ENCODE data around the gene NXT1. TPM values are rescaled to one million over a fixed set of nuclear protein-coding genes. Genes with fewer than 3 reads are reported as not detected.
A peak's percentile ranks its signal among the peaks of the same experiment; 100 is the strongest.

The NXT1 gene
- total RNA-seq, 1 experiment from 2014 or later = 34.1 TPM

DNA sequence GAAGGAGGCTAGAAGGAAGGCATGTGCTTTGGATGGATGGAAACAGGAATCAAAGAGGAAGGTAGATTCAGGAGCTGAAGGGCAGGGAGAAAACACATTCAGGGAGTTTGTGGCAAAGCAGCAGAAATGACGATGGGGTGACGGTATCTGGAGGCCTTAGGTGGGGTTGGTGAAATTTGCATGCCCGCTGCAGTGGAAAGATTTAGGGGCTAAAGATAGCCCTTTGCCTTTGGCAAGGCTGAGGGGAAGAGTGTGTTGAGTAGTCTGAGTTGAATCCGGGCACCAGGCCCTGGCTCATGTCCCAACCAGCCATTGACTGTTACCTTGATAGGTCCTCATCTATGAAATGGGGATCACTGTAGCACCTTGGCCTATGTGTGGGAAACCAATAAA, 12.7 kb downstream of the NXT1 start:
- no peaks in the 10 kb centered on the region for H3K27me3 ChIP-seq (replicated peaks; ENCODE audit: control insufficient read depth, insufficient read depth, low read length)
- DNase-seq = no peak
- peak overlapping the region; percentile 64 for H3K4me3 ChIP-seq (ENCODE audit: low read depth, low read length)
- peak overlapping the region; percentile 71 for H3K4me3 Mint-ChIP-seq (ENCODE audit: unreplicated experiment)
- peaks cover 24% of the 10 kb centered on the region for H3K4me1 Mint-ChIP-seq (ENCODE audit: low read depth, unreplicated experiment)
- intact Hi-C loops (cut with micrococcal nuclease; ENCODE audit: unreplicated experiment) = loop anchor here (5.0 kb wide), 1 partner anchor 59 kb away; the partner anchor contains the start of gene NAPB
- no peaks in the 10 kb centered on the region for H3K9me3 ChIP-seq
- TF ChIP-seq, protein P1, sequence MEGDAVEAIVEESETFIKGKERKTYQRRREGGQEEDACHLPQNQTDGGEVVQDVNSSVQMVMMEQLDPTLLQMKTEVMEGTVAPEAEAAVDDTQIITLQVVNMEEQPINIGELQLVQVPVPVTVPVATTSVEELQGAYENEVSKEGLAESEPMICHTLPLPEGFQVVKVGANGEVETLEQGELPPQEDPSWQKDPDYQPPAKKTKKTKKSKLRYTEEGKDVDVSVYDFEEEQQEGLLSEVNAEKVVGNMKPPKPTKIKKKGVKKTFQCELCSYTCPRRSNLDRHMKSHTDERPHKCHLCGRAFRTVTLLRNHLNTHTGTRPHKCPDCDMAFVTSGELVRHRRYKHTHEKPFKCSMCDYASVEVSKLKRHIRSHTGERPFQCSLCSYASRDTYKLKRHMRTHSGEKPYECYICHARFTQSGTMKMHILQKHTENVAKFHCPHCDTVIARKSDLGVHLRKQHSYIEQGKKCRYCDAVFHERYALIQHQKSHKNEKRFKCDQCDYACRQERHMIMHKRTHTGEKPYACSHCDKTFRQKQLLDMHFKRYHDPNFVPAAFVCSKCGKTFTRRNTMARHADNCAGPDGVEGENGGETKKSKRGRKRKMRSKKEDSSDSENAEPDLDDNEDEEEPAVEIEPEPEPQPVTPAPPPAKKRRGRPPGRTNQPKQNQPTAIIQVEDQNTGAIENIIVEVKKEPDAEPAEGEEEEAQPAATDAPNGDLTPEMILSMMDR (IDR thresholded peaks at IDR 0.05; ENCODE audit: insufficient read depth in 1 of 2, low read depth in 1 of 2, low read length in 1 of 2, severe bottlenecking in 1 of 2, unreplicated experiment in 1 of 2) = no peak
- H3K27me3 Mint-ChIP-seq (ENCODE audit: insufficient read depth, unreplicated experiment) = no peaks in the 10 kb centered on the region
- peak overlapping the region; percentile 98 for H3K27ac Mint-ChIP-seq (ENCODE audit: unreplicated experiment)
- BruUV-seq (replicated peaks) = TSS peak; percentile 25
- H3K36me3 ChIP-seq (ENCODE audit: control insufficient read depth, insufficient read depth, low read length) = peaks cover 2% of the 10 kb centered on the region
- H3K9me3 Mint-ChIP-seq (ENCODE audit: unreplicated experiment) = no peaks in the 10 kb centered on the region
- H3K36me3 Mint-ChIP-seq (ENCODE audit: insufficient read depth, unreplicated experiment) = peaks cover 48% of the 10 kb centered on the region
- CTCF ChIA-PET = no interaction called here
- POLR2A ChIA-PET = no interaction called here
- peaks cover 20% of the 10 kb centered on the region; the same call in 1 of the 2 replicates for H3K4me1 ChIP-seq

DNA sequence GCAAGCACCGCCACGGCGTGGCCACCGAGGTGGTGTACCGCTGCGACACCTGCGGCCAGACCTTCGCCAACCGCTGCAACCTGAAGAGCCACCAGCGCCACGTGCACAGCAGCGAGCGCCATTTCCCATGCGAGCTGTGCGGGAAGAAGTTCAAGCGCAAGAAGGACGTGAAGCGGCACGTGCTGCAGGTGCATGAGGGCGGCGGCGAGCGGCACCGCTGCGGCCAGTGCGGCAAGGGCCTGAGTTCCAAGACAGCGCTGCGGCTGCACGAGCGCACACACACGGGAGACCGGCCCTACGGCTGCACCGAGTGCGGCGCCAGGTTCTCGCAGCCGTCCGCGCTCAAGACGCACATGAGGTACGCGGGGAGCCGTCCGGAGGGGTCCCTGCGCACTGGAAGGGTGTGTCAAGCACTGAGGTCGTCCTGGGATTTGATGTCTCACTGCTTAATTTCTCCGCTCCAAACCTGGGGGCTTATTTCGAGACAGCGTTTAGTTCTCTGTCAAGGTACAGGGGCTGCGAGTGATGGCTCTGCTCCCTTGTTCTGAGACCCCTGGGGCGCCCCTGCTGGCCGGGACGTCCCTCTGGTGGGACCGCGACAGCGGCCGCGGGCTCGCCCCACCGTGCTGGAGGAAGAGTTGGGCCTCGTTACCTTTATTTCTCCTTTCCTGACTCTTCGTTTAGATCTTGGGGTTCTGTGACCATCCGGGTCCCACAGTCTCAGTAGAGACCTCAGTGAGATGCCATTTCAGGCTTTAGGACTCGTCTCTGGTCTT, 15.0 kb downstream of the NXT1 start:
- peaks cover 2% of the 10 kb centered on the region for H3K36me3 ChIP-seq (ENCODE audit: control insufficient read depth, insufficient read depth, low read length)
- peaks cover 17% of the 10 kb centered on the region for H3K4me1 ChIP-seq
- H3K36me3 Mint-ChIP-seq (ENCODE audit: insufficient read depth, unreplicated experiment) = peaks cover 70% of the 10 kb centered on the region
- H3K4me3 ChIP-seq (ENCODE audit: low read depth, low read length) = no peak overlapping the region
- peaks cover 17% of the 10 kb centered on the region for H3K4me1 Mint-ChIP-seq (ENCODE audit: low read depth, unreplicated experiment)
- no peak for DNase-seq
- H3K9me3 Mint-ChIP-seq (ENCODE audit: unreplicated experiment) = no peaks in the 10 kb centered on the region
- H3K9me3 ChIP-seq = no peaks in the 10 kb centered on the region
- ChIA-PET CTCF (no interaction called here), POLR2A (no interaction called here)
- no peaks in the 10 kb centered on the region for H3K27me3 ChIP-seq (replicated peaks; ENCODE audit: control insufficient read depth, insufficient read depth, low read length)
- TF ChIP-seq, protein P1 (IDR thresholded peaks at IDR 0.05; ENCODE audit: insufficient read depth in 1 of 2, low read depth in 1 of 2, low read length in 1 of 2, severe bottlenecking in 1 of 2, unreplicated experiment in 1 of 2) = no peak
- H3K27me3 Mint-ChIP-seq (ENCODE audit: insufficient read depth, unreplicated experiment) = no peaks in the 10 kb centered on the region
- H3K4me3 Mint-ChIP-seq (ENCODE audit: unreplicated experiment) = peak overlapping the region; percentile 36
- intact Hi-C loops (cut with micrococcal nuclease; ENCODE audit: unreplicated experiment) = no loop called here
- H3K27ac Mint-ChIP-seq (ENCODE audit: unreplicated experiment) = peak overlapping the region; percentile 19
- no TSS peak for BruUV-seq (replicated peaks)

DNA sequence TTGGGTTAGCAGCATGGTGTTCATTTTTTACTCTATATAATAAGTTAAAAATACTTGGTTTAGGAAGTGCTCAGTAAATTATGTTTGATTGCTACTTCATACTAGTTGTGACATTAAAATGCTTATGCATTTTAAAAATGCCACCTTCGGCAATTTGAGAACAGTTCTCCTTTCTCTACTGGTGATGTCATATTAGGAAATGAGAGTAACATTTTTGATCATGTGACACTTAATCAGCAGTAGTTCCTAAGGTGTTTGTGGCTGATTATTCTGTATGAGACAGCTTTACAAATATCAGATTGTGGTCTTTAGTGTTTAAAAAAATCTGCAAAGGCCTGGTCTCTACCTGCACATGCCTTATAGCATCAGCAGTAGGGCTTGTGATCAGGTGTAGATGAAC, 15.8 kb downstream of the NXT1 start:
- Mint-ChIP-seq H3K27me3 (ENCODE audit: insufficient read depth, unreplicated experiment) (no peaks in the 10 kb centered on the region), H3K9me3 (ENCODE audit: unreplicated experiment) (no peaks in the 10 kb centered on the region), H3K4me3 (ENCODE audit: unreplicated experiment) (no peak overlapping the region), H3K27ac (ENCODE audit: unreplicated experiment) (peak overlapping the region; percentile 19), H3K4me1 (ENCODE audit: low read depth, unreplicated experiment) (peaks cover 17% of the 10 kb centered on the region), H3K36me3 (ENCODE audit: insufficient read depth, unreplicated experiment) (peaks cover 77% of the 10 kb centered on the region)
- no peaks in the 10 kb centered on the region for H3K9me3 ChIP-seq
- H3K4me3 ChIP-seq (ENCODE audit: low read depth, low read length) = no peak overlapping the region
- TF ChIP-seq, protein P1 (IDR thresholded peaks at IDR 0.05; ENCODE audit: insufficient read depth in 1 of 2, low read depth in 1 of 2, low read length in 1 of 2, severe bottlenecking in 1 of 2, unreplicated experiment in 1 of 2) = no peak
- BruUV-seq (replicated peaks) = no TSS peak
- intact Hi-C loops (cut with micrococcal nuclease; ENCODE audit: unreplicated experiment) = no loop called here
- H3K36me3 ChIP-seq (ENCODE audit: control insufficient read depth, insufficient read depth, low read length) = peaks cover 2% of the 10 kb centered on the region
- DNase-seq = no peak
- CTCF ChIA-PET = no interaction called here
- POLR2A ChIA-PET = no interaction called here
- H3K27me3 ChIP-seq (replicated peaks; ENCODE audit: control insufficient read depth, insufficient read depth, low read length) = no peaks in the 10 kb centered on the region
- H3K4me1 ChIP-seq = peaks cover 13% of the 10 kb centered on the region

Measured in Caco-2 (cell line).